HG02798 (cell line): Measurements from ENCODE around the gene CDK5RAP1.
"Not testable (repeated sequence)": the region's sequence is repeated elsewhere in the genome, so short reads cannot be mapped to it uniquely, and the experiment has no call there.

ENCODE experiments used
- ATAC-seq: cut with Tn5 transposase; IDR thresholded peaks from one replicate; pipeline ENCODE4 v1.9.1; 2021; ENCODE audit warnings: mild to moderate bottlenecking; ENCODE audit not compliant: unreplicated experiment, poor library complexity

The CDK5RAP1 gene

GRCh38 chr20:33419140-33419974 is 18.0 kb upstream of the CDK5RAP1 start:
- no peak for ATAC-seq

GRCh38 chr20:33418033-33418432 is 16.7 kb upstream of the CDK5RAP1 start:
- no peak for ATAC-seq

GRCh38 chr20:33415948-33416347 is 14.6 kb upstream of the CDK5RAP1 start:
- ATAC-seq = no peak

GRCh38 chr20:33412484-33412838 is 11.1 kb upstream of the CDK5RAP1 start:
- ATAC-seq = no peak

- no peak for ATAC-seq
These were observed 10.6 kb upstream of the CDK5RAP1 start for GRCh38 chr20:33411711-33412483.

- ATAC-seq = no peak
These were observed 9.9 kb upstream of the CDK5RAP1 start for GRCh38 chr20:33411242-33411641.

GRCh38 chr20:33410081-33410742 is 8.9 kb upstream of the CDK5RAP1 start:
- no peak for ATAC-seq

GRCh38 chr20:33408716-33409654 is 7.7 kb upstream of the CDK5RAP1 start:
- ATAC-seq = no peak

- ATAC-seq = no peak
These were observed 7.0 kb upstream of the CDK5RAP1 start for GRCh38 chr20:33408313-33408712.

- ATAC-seq = no peak
These were observed 6.5 kb upstream of the CDK5RAP1 start for GRCh38 chr20:33407796-33408195.

- no peak for ATAC-seq
These were observed 5.9 kb upstream of the CDK5RAP1 start for GRCh38 chr20:33407251-33407650.

GRCh38 chr20:33404281-33404680 is 3.0 kb upstream of the CDK5RAP1 start:
- no peak for ATAC-seq

- no peak for ATAC-seq
These were observed 626 bp upstream of the CDK5RAP1 start for GRCh38 chr20:33401921-33402369.

GRCh38 chr20:33400812-33401183 is 521 bp downstream of the CDK5RAP1 start:
- no peak for ATAC-seq

GRCh38 chr20:33399924-33400323 is 1.4 kb downstream of the CDK5RAP1 start:
- ATAC-seq = no peak

GRCh38 chr20:33394718-33395117 is 6.6 kb downstream of the CDK5RAP1 start:
- no peak for ATAC-seq

- no peak for ATAC-seq
These were observed 7.7 kb downstream of the CDK5RAP1 start for GRCh38 chr20:33393609-33394008.

GRCh38 chr20:33391722-33392415 is 9.4 kb downstream of the CDK5RAP1 start:
- ATAC-seq = no peak

- ATAC-seq = not testable (repeated sequence)
These were observed 12.0 kb downstream of the CDK5RAP1 start for GRCh38 chr20:33389326-33389725.
